Smooth muscle cell of the umbilical artery (primary cell): ENCODE measurements around the gene FAM53C. TPM values are rescaled to one million over a fixed set of nuclear protein-coding genes. Genes with fewer than 3 reads are reported as not detected.

Source experiments
- total RNA-seq: library from RNA; depleted of rRNA; stranded (reverse); fragments of >200 nt; gene quantifications from 2 replicates; pipeline ENCODE4 v1.2.3, GENCODE V29; 2014

Gene FAM53C
- 20.2 and 24.6 TPM in 2 replicates for total RNA-seq

DNA sequence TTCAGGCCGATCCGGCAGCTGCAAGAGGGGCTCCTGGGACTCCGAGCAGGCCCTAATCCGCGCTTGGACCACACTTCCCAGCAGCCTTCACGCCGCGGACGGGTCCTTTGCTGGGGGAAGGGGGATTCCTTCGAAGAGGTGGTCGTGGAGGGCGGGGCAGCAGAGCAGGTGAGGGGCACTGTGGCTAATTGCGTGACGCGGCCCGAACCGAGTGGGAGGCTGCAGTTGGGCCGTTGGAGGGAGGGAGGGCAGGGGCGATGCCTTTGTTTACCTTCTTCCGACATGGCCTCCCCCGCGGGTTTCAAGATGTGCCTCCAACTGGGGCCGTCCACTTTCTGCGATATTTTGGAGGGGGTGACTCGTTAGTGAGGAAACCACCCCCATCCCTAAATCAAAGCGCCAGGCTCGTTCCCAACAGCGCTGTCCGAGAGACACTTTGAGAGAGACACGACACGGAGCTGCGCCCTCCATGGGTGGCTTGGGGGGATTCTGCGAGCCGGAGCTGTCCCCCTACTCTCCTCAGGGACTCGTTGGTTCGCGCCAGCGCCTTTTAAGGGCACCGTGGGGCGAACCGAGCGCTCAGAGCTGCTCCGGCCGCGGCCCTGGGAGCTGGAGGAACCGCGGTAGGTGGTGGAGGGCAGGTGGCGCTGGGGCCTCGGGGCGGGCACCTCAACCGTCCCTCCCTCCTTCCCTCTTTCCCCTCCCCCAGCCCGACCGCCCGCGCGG, at the start of gene FAM53C:
TSS of gene FAM53C (plus strand) at position 582 of the 726 bp plus-strand sequence. CDS start 3,070 bp downstream, outside the sequence.

GRCh38 chr5:138331449-138332368, 6.4 kb upstream of the FAM53C start, which contains the start of gene CDC25C:
CDC25C (minus strand) TSS chr5:138331804; CDS start chr5:138331180, 624 bp downstream.

GRCh38 chr5:138352071-138352721, 14.1 kb downstream of the FAM53C start, which contains the start of gene KDM3B:
KDM3B (plus strand) TSS chr5:138352685; CDS start chr5:138352796, 111 bp downstream.

Other genes with a start within 250 kb of the FAM53C start
- gene NME5, start 198.8 kb upstream of the FAM53C start, total RNA-seq: 2.0 and 2.4 TPM in 2 replicates
- gene BRD8, start 159.6 kb upstream of the FAM53C start, total RNA-seq: 31.5 and 31.9 TPM in 2 replicates
- gene KIF20A, start 159.2 kb upstream of the FAM53C start, total RNA-seq: 3.9 and 27.8 TPM in 2 replicates
- gene CDC23, start 124.9 kb upstream of the FAM53C start, total RNA-seq: 24.6 and 26.9 TPM in 2 replicates
- gene GFRA3, start 63.6 kb upstream of the FAM53C start, total RNA-seq: not detected in 2 replicates
- gene CDC25C, start 6.5 kb upstream of the FAM53C start, total RNA-seq: 0.30 and 2.4 TPM in 2 replicates
- 33.0 and 48.6 TPM in 2 replicates for gene KDM3B, start 14.4 kb downstream of the FAM53C start, total RNA-seq
- 10.4 and 18.2 TPM in 2 replicates for gene REEP2, start 100.8 kb downstream of the FAM53C start, total RNA-seq
- 2.1 and 2.7 TPM in 2 replicates for gene EGR1, start 127.2 kb downstream of the FAM53C start, total RNA-seq
- gene ETF1, start 205.0 kb downstream of the FAM53C start, total RNA-seq: 137 and 162 TPM in 2 replicates
- 405 and 424 TPM in 2 replicates for gene HSPA9, start 237.1 kb downstream of the FAM53C start, total RNA-seq